Peyer's patch (tissue), 4 donors: ENCODE measurements around the gene LRRN3.

Source experiments
- CTCF ChIP-seq, 6 experiments: fragments of 450-650 bp in 4 of 6; fragments of 200-600 bp in 2 of 6; sonication (generic) in 1 of 6; IDR thresholded peaks; one replicate each; pipeline ENCODE4 v1.5.1; 2017 to 2019; ENCODE audit warnings: antibody characterized with exemption in 6 of 6, mild to moderate bottlenecking in 3 of 6, moderate library complexity in 1 of 6
- POLR2A ChIP-seq, 2 donors: fragments of 450-650 bp; IDR thresholded peaks; one replicate each; pipeline ENCODE4 v1.5.1; 2017; ENCODE audit warnings: antibody characterized with exemption in 2 of 2, mild to moderate bottlenecking in 2 of 2, moderate library complexity in 2 of 2

GRCh38 chr7:111071556-111071955, 19.4 kb upstream of the LRRN3 start:
- TF ChIP-seq CTCF (IDR thresholded peaks at IDR 0.05) (no peak), POLR2A (IDR thresholded peaks at IDR 0.05) (no peak)
